ENCODE measurements around the gene MED10.

The MED10 gene

GRCh38 chr5:6418679-6419276 lies 40.4 kb upstream of the MED10 start:
- no peak for TF ChIP-seq CTCF (conservative IDR thresholded peaks at IDR 0.05)
- no peak for TF ChIP-seq ZFX (IDR thresholded peaks at IDR 0.05)
- no peak overlapping the region for H3K27ac ChIP-seq

GRCh38 chr5:6417657-6418056 lies 39.3 kb upstream of the MED10 start:
- no peak overlapping the region for H3K27ac ChIP-seq
- TF ChIP-seq CTCF (conservative IDR thresholded peaks at IDR 0.05): no peak
- no peak for TF ChIP-seq ZFX (IDR thresholded peaks at IDR 0.05)

- TF ChIP-seq CTCF (conservative IDR thresholded peaks at IDR 0.05): no peak
- TF ChIP-seq ZFX (IDR thresholded peaks at IDR 0.05): no peak
- H3K27ac ChIP-seq: no peak overlapping the region
Observed at GRCh38 chr5:6412811-6413210, 34.5 kb upstream of the MED10 start.

- TF ChIP-seq ZFX (IDR thresholded peaks at IDR 0.05): no peak
- no peak overlapping the region for H3K27ac ChIP-seq
Observed at GRCh38 chr5:6411141-6411540, 32.8 kb upstream of the MED10 start.

- no peak for TF ChIP-seq ZFX (IDR thresholded peaks at IDR 0.05)
- no peak for TF ChIP-seq CTCF (conservative IDR thresholded peaks at IDR 0.05)
- H3K27ac ChIP-seq: no peak overlapping the region
Observed at GRCh38 chr5:6410421-6410820, 32.1 kb upstream of the MED10 start.

- no peak for TF ChIP-seq ZFX (IDR thresholded peaks at IDR 0.05)
Observed at GRCh38 chr5:6408627-6409446, 30.5 kb upstream of the MED10 start.

GRCh38 chr5:6408260-6408596 lies 29.9 kb upstream of the MED10 start:
- TF ChIP-seq CTCF (conservative IDR thresholded peaks at IDR 0.05): no peak
- TF ChIP-seq ZFX (IDR thresholded peaks at IDR 0.05): no peak
- no peak overlapping the region for H3K27ac ChIP-seq

More at GRCh38 chr5:6408627-6409446, 30.5 kb upstream of the MED10 start:
- no peak overlapping the region for H3K27ac ChIP-seq

- no peak overlapping the region for H3K27ac ChIP-seq
- TF ChIP-seq CTCF (conservative IDR thresholded peaks at IDR 0.05) (no peak), ZFX (IDR thresholded peaks at IDR 0.05) (no peak)
Observed at GRCh38 chr5:6407558-6408259, 29.4 kb upstream of the MED10 start.
